ENCODE results near the gene CHD1.

- TF ChIP-seq POLR2AphosphoS5 (IDR thresholded peaks at IDR 0.05; ENCODE audit: low read depth, low read length) (no peak), REST (IDR thresholded peaks at IDR 0.05; ENCODE audit: insufficient read depth in 1 of 2, low read depth in 2 of 2, low read length in 1 of 2) (no peak)
These were observed 51.2 kb downstream of the CHD1 start for GRCh38 chr5:98877600-98877999.

Measured in Panc1 (cell line).